HepG2 (cell line): ENCODE data around the gene CCDC88A.
"Not testable (repeated sequence)": the region's sequence is repeated elsewhere in the genome, so short reads cannot be mapped to it uniquely, and the experiment has no call there.

Experiments
- FOXP4 ChIP-seq: sonication (generic); formaldehyde crosslinking; IDR thresholded peaks from 2 replicates; pipeline ENCODE4 v1.4.0; 2020; ENCODE audit warnings: missing genetic modification reagents
- NFIC ChIP-seq: IDR thresholded peaks from 2 replicates; pipeline ENCODE4 v1.6.1; 2012; ENCODE audit warnings: mild to moderate bottlenecking, low read length, inconsistent platforms
- PBX3 ChIP-seq: sonication (generic); formaldehyde crosslinking; IDR thresholded peaks from 2 replicates; pipeline ENCODE4 v1.8.1; 2023; ENCODE audit warnings: missing genetic modification reagents, inconsistent platforms, borderline replicate concordance
- REST ChIP-seq, 2 experiments: IDR thresholded peaks; 2 replicates each; pipeline ENCODE4 v1.6.1; 2011 to 2012; ENCODE audit warnings: low read length in 2 of 2, borderline replicate concordance in 1 of 2, low read depth in 1 of 2, mild to moderate bottlenecking in 1 of 2, moderate library complexity in 1 of 2
- RNF2 ChIP-seq: fragments of 450-650 bp; conservative IDR thresholded peaks from 2 replicates; pipeline ENCODE4 v1.6.1; 2016; ENCODE audit warnings: low read depth
- SPEN ChIP-seq: sonication (generic); formaldehyde crosslinking; IDR thresholded peaks from 2 replicates; pipeline ENCODE4 v1.5.1; 2020; ENCODE audit warnings: low read depth, mild to moderate bottlenecking, missing genetic modification reagents
- ZNF281 ChIP-seq: sonication (generic); formaldehyde crosslinking; IDR thresholded peaks from 2 replicates; pipeline ENCODE4 v1.4.0; 2020; ENCODE audit warnings: missing genetic modification reagents, borderline replicate concordance
- ZNF691 ChIP-seq: sonication (generic); formaldehyde crosslinking; IDR thresholded peaks from 2 replicates; pipeline ENCODE4 v1.4.0; 2020; ENCODE audit warnings: missing genetic modification reagents, low read depth, mild to moderate bottlenecking, borderline replicate concordance

- not testable (repeated sequence) for TF ChIP-seq NFIC; FOXP4; SPEN (CRISPR knock-in tag); REST (IDR thresholded peaks at IDR 0.05; ENCODE audit: borderline replicate concordance in 1 of 2, low read depth in 1 of 2, low read length in 2 of 2); PBX3; ZNF691 (CRISPR knock-in tag); RNF2; ZNF281 (CRISPR knock-in tag)
Observed at GRCh38 chr2:55279214-55279835, 140.3 kb downstream of the CCDC88A start.
